SIG-M5 (cell line): ENCODE data around the gene FADS1.

Experiments
- DNase-seq: peaks from one replicate; lab custom pipeline; 2025; lab: John Stamatoyannopoulos, UW

Gene FADS1

GRCh38 chr11:61760946-61761345 lies 55.9 kb downstream of the FADS1 start:
- no peak for DNase-seq

GRCh38 chr11:61757213-61757862 lies 59.5 kb downstream of the FADS1 start:
- no peak for DNase-seq

- no peak for DNase-seq
These were observed 60.2 kb downstream of the FADS1 start for GRCh38 chr11:61756452-61757212.

GRCh38 chr11:61756147-61756451 lies 60.7 kb downstream of the FADS1 start:
- no peak for DNase-seq

GRCh38 chr11:61754534-61755482 lies 62.0 kb downstream of the FADS1 start:
- DNase-seq, result no peak

- no peak for DNase-seq
These were observed 63.1 kb downstream of the FADS1 start for GRCh38 chr11:61753672-61754071.

- no peak for DNase-seq
These were observed 63.8 kb downstream of the FADS1 start for GRCh38 chr11:61752925-61753521.

GRCh38 chr11:61752117-61752924 lies 64.5 kb downstream of the FADS1 start, which contains the start of gene MYRF:
Gene MYRF (plus strand): TSS chr11:61752636. CDS start chr11:61752745, 109 bp downstream.
- no peak for DNase-seq

- DNase-seq, result no peak
These were observed 65.4 kb downstream of the FADS1 start for GRCh38 chr11:61751384-61751783.

GRCh38 chr11:61750631-61751273 lies 66.1 kb downstream of the FADS1 start:
- DNase-seq, result no peak
